Measurements from ENCODE around the gene KDM1A. TPM values are rescaled to one million over a fixed set of nuclear protein-coding genes. Genes with fewer than 3 reads are reported as not detected.

KDM1A gene
- total and polyA plus RNA-seq, 2 of the 13 experiments (the other 11 are each of a cell fraction or from before 2014, with no cell fraction given) = 81.3 to 173 TPM

DNA sequence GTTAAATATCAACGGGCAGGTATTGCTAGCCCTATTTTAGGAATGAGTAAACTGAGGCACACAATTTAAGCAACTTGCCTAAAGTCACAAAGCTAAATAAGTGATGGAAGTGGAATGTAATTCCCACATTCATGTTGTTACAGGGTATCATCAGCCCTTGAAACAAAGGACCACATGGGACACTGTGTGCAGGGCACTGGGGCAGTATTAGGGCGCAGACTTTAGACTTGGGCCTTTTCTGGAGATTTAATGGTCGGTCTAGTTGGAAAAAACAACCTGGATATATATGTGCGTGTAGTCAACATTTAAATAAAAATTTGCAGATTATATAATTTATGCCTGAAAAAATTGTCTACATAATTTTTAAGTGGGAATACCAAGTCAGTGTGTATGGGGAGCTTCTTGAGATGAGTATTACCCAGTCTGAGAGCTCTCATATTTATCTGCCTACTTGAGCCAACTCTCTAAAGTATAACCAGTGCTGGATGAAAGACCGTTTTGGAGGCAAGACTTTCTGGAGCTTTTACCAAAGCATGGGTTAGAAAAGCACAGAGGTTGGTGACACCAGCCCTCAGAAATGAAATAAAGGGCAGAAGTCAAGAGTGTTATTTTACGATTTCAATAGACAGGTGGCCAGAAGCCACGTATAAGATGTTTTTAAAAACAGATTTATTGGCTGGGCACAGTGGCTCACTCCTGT is 1.6 kb downstream of the KDM1A start (continued):
- TF ChIP-seq HDAC1 (CRISPR knock-in tag; IDR thresholded peaks at IDR 0.05) (0 out of 2 replicates have a peak, but pooled peaks have one; percentile 24), ZNF703 (CRISPR knock-in tag; IDR thresholded peaks at IDR 0.05; ENCODE audit: borderline replicate concordance) (no peak), ZSCAN9 (CRISPR knock-in tag; IDR thresholded peaks at IDR 0.05; ENCODE audit: borderline replicate concordance) (no peak), NR1H2 (CRISPR knock-in tag; IDR thresholded peaks at IDR 0.05; ENCODE audit: borderline replicate concordance, low read depth) (no peak), TEAD2 (CRISPR knock-in tag; IDR thresholded peaks at IDR 0.05) (no peak), HNF1B (CRISPR knock-in tag; IDR thresholded peaks at IDR 0.05) (no peak), JUNB (CRISPR knock-in tag; IDR thresholded peaks at IDR 0.05; ENCODE audit: borderline replicate concordance) (no peak), ZBTB8A (CRISPR knock-in tag; IDR thresholded peaks at IDR 0.05; ENCODE audit: borderline replicate concordance, low read depth) (no peak), KLF6 (CRISPR knock-in tag; IDR thresholded peaks at IDR 0.05) (no peak), TRIM24 (CRISPR knock-in tag; IDR thresholded peaks at IDR 0.05) (no peak), ZMYM4 (CRISPR knock-in tag; IDR thresholded peaks at IDR 0.05) (no peak), ZBTB42 (CRISPR knock-in tag; IDR thresholded peaks at IDR 0.05) (no peak), IRX3 (CRISPR knock-in tag; IDR thresholded peaks at IDR 0.05; ENCODE audit: borderline replicate concordance, low read depth) (no peak), MLXIP (CRISPR knock-in tag; IDR thresholded peaks at IDR 0.05; ENCODE audit: borderline replicate concordance) (no peak)
- TF ChIP-seq, protein P1, sequence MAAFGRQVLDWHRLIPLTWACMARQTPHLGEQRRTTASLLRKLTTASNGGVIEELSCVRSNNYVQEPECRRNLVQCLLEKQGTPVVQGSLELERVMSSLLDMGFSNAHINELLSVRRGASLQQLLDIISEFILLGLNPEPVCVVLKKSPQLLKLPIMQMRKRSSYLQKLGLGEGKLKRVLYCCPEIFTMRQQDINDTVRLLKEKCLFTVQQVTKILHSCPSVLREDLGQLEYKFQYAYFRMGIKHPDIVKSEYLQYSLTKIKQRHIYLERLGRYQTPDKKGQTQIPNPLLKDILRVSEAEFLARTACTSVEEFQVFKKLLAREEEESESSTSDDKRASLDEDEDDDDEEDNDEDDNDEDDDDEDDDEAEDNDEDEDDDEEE (CRISPR knock-in tag; IDR thresholded peaks at IDR 0.05) = no peak
- TF ChIP-seq, protein P2, sequence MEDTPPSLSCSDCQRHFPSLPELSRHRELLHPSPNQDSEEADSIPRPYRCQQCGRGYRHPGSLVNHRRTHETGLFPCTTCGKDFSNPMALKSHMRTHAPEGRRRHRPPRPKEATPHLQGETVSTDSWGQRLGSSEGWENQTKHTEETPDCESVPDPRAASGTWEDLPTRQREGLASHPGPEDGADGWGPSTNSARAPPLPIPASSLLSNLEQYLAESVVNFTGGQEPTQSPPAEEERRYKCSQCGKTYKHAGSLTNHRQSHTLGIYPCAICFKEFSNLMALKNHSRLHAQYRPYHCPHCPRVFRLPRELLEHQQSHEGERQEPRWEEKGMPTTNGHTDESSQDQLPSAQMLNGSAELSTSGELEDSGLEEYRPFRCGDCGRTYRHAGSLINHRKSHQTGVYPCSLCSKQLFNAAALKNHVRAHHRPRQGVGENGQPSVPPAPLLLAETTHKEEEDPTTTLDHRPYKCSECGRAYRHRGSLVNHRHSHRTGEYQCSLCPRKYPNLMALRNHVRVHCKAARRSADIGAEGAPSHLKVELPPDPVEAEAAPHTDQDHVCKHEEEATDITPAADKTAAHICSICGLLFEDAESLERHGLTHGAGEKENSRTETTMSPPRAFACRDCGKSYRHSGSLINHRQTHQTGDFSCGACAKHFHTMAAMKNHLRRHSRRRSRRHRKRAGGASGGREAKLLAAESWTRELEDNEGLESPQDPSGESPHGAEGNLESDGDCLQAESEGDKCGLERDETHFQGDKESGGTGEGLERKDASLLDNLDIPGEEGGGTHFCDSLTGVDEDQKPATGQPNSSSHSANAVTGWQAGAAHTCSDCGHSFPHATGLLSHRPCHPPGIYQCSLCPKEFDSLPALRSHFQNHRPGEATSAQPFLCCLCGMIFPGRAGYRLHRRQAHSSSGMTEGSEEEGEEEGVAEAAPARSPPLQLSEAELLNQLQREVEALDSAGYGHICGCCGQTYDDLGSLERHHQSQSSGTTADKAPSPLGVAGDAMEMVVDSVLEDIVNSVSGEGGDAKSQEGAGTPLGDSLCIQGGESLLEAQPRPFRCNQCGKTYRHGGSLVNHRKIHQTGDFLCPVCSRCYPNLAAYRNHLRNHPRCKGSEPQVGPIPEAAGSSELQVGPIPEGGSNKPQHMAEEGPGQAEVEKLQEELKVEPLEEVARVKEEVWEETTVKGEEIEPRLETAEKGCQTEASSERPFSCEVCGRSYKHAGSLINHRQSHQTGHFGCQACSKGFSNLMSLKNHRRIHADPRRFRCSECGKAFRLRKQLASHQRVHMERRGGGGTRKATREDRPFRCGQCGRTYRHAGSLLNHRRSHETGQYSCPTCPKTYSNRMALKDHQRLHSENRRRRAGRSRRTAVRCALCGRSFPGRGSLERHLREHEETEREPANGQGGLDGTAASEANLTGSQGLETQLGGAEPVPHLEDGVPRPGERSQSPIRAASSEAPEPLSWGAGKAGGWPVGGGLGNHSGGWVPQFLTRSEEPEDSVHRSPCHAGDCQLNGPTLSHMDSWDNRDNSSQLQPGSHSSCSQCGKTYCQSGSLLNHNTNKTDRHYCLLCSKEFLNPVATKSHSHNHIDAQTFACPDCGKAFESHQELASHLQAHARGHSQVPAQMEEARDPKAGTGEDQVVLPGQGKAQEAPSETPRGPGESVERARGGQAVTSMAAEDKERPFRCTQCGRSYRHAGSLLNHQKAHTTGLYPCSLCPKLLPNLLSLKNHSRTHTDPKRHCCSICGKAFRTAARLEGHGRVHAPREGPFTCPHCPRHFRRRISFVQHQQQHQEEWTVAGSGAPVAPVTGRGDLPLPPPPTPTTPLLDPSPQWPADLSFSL (CRISPR knock-in tag; IDR thresholded peaks at IDR 0.05) = no peak

Data from HepG2 (cell line).